Measurements from ENCODE around the gene MICAL3. TPM values are rescaled to one million over a fixed set of nuclear protein-coding genes. Genes with fewer than 3 reads are reported as not detected.

Gene MICAL3
- total and polyA plus RNA-seq, 4 donors = 4.4 to 30.7 (median 15.4) TPM

- H3K27ac ChIP-seq (ENCODE audit: low read depth in 1 of 2, low read length in 1 of 2) = no peak overlapping the region
Measured at GRCh38 chr22:18059991-18060390, 35.6 kb upstream of the MICAL3 start.

GRCh38 chr22:18059473-18059872 is 35.1 kb upstream of the MICAL3 start:
- 92 to 97% methylated on average over 3 of the region's 3 CpGs for WGBS, 2 donors
- no peaks in the 10 kb centered on the region for H3K27me3 ChIP-seq (ENCODE audit: control insufficient read depth in 3 of 3, insufficient read depth in 3 of 3, low read length in 2 of 3)
- ATAC-seq (ENCODE audit: insufficient read depth, low FRiP score) (no peak), DNase-seq (no peak)
- no peak overlapping the region for H3K27ac ChIP-seq (ENCODE audit: low read depth in 1 of 2, low read length in 1 of 2)
- H3K4me3 ChIP-seq = no peak overlapping the region
- peaks cover 0 to 2% (median 0%) of the 10 kb centered on the region in 4 donors for H3K9me3 ChIP-seq (ENCODE audit: control insufficient read depth in 4 of 4, insufficient read depth in 3 of 4, low read length in 3 of 4)
- peaks cover 0 to 13% (median 9%) of the 10 kb centered on the region in 5 donors for H3K4me1 ChIP-seq (ENCODE audit: control insufficient read depth in 5 of 5, insufficient read depth in 5 of 5, low read length in 5 of 5)
- TF ChIP-seq, protein P1, sequence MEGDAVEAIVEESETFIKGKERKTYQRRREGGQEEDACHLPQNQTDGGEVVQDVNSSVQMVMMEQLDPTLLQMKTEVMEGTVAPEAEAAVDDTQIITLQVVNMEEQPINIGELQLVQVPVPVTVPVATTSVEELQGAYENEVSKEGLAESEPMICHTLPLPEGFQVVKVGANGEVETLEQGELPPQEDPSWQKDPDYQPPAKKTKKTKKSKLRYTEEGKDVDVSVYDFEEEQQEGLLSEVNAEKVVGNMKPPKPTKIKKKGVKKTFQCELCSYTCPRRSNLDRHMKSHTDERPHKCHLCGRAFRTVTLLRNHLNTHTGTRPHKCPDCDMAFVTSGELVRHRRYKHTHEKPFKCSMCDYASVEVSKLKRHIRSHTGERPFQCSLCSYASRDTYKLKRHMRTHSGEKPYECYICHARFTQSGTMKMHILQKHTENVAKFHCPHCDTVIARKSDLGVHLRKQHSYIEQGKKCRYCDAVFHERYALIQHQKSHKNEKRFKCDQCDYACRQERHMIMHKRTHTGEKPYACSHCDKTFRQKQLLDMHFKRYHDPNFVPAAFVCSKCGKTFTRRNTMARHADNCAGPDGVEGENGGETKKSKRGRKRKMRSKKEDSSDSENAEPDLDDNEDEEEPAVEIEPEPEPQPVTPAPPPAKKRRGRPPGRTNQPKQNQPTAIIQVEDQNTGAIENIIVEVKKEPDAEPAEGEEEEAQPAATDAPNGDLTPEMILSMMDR (IDR thresholded peaks at IDR 0.05; ENCODE audit: control extremely low read depth, extremely low read depth) = no peak
- no peak overlapping the region for H3K9ac ChIP-seq (ENCODE audit: insufficient read depth in 1 of 2, low read length in 2 of 2)
- H3K36me3 ChIP-seq (ENCODE audit: control insufficient read depth in 4 of 4, insufficient read depth in 4 of 4, low read length in 4 of 4) = no peaks in the 10 kb centered on the region

More at GRCh38 chr22:18059991-18060390, 35.6 kb upstream of the MICAL3 start:
- TF ChIP-seq, protein P1 (IDR thresholded peaks at IDR 0.05; ENCODE audit: control extremely low read depth, extremely low read depth) = no peak
- ATAC-seq (ENCODE audit: insufficient read depth, low FRiP score) = no peak
- no peak for DNase-seq
- WGBS, 2 donors = 79 to 89% methylated on average over 5 of the region's 5 CpGs
- no peaks in the 10 kb centered on the region for H3K36me3 ChIP-seq (ENCODE audit: control insufficient read depth in 4 of 4, insufficient read depth in 4 of 4, low read length in 4 of 4)
- H3K4me3 ChIP-seq = no peak overlapping the region
- H3K9me3 ChIP-seq (ENCODE audit: control insufficient read depth in 4 of 4, insufficient read depth in 3 of 4, low read length in 3 of 4) = peaks cover 0 to 2% (median 0%) of the 10 kb centered on the region in 4 donors
- H3K9ac ChIP-seq (ENCODE audit: insufficient read depth in 1 of 2, low read length in 2 of 2) = no peak overlapping the region
- peaks cover 0 to 13% (median 9%) of the 10 kb centered on the region in 5 donors for H3K4me1 ChIP-seq (ENCODE audit: control insufficient read depth in 5 of 5, insufficient read depth in 5 of 5, low read length in 5 of 5)
- H3K27me3 ChIP-seq (ENCODE audit: control insufficient read depth in 3 of 3, insufficient read depth in 3 of 3, low read length in 2 of 3) = no peaks in the 10 kb centered on the region

DNA sequence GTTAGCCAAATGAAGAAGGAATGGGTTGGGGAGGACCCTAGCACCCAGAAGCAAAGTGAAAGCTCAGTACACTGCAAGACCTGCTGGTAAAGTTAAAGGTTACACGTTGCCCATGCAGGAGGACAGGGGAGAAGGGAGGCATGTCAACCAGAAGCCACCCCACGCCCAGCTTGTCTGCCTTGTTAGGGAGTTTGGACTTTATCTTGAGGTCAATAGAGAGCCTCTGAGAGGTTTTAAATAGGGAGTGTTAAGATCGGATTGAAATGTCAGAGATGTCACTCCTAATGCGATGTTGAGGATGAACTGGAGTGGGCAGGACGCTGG is 34.7 kb upstream of the MICAL3 start:
- no peak overlapping the region for H3K4me3 ChIP-seq
- no peak overlapping the region for H3K27ac ChIP-seq (ENCODE audit: low read depth in 1 of 2, low read length in 1 of 2)
- DNase-seq = no peak
- H3K36me3 ChIP-seq (ENCODE audit: control insufficient read depth in 4 of 4, insufficient read depth in 4 of 4, low read length in 4 of 4) = no peaks in the 10 kb centered on the region
- no peak for ATAC-seq (ENCODE audit: insufficient read depth, low FRiP score)
- WGBS, 2 donors = 84 to 85% methylated on average over 5 of the region's 5 CpGs
- H3K4me1 ChIP-seq (ENCODE audit: control insufficient read depth in 5 of 5, insufficient read depth in 5 of 5, low read length in 5 of 5) = peaks cover 0 to 13% (median 9%) of the 10 kb centered on the region in 5 donors
- peaks cover 0 to 2% (median 0%) of the 10 kb centered on the region in 4 donors for H3K9me3 ChIP-seq (ENCODE audit: control insufficient read depth in 4 of 4, insufficient read depth in 3 of 4, low read length in 3 of 4)
- no peak overlapping the region for H3K9ac ChIP-seq (ENCODE audit: insufficient read depth in 1 of 2, low read length in 2 of 2)
- no peaks in the 10 kb centered on the region for H3K27me3 ChIP-seq (ENCODE audit: control insufficient read depth in 3 of 3, insufficient read depth in 3 of 3, low read length in 2 of 3)
- TF ChIP-seq, protein P1 (IDR thresholded peaks at IDR 0.05; ENCODE audit: control extremely low read depth, extremely low read depth) = no peak
